Neural crest cell (in vitro differentiated cells): ENCODE results near the gene PPP6R1. TPM values are rescaled to one million over a fixed set of nuclear protein-coding genes. Genes with fewer than 3 reads are reported as not detected.
"Not testable (repeated sequence)": the region's sequence is repeated elsewhere in the genome, so short reads cannot be mapped to it uniquely, and the experiment has no call there.

ENCODE experiments used
- DNase-seq: peaks from one replicate; pipeline ENCODE4 v3.0.0; 2021; ENCODE audit warnings: low read depth, mixed read lengths, low spot score
- H3K27ac Mint-ChIP-seq: one replicate; pipeline ENCODE4 v1.8.0; 2021; ENCODE audit warnings: mild to moderate bottlenecking, mixed read lengths; ENCODE audit not compliant: unreplicated experiment
- H3K27me3 Mint-ChIP-seq: 2 replicates; pipeline ENCODE4 v1.8.0; 2021; ENCODE audit warnings: low read depth, mild to moderate bottlenecking, mixed read lengths
- H3K36me3 Mint-ChIP-seq: 2 replicates; pipeline ENCODE4 v1.8.0; 2021; ENCODE audit warnings: low read depth, mild to moderate bottlenecking, mixed read lengths
- H3K4me1 Mint-ChIP-seq: 2 replicates; pipeline ENCODE4 v1.8.0; 2021; ENCODE audit warnings: mixed read lengths
- H3K4me3 Mint-ChIP-seq: one replicate; pipeline ENCODE4 v1.8.0; 2021; ENCODE audit warnings: mild to moderate bottlenecking, mixed read lengths
- H3K9me3 Mint-ChIP-seq: 2 replicates; pipeline ENCODE4 v1.8.0; 2021; ENCODE audit warnings: mixed read lengths
- CTCF ChIP-seq: fragments of 200-600 bp; sonication (generic); conservative IDR thresholded peaks from 2 replicates; pipeline ENCODE4 v1.5.0; 2021; ENCODE audit warnings: antibody characterized with exemption, mild to moderate bottlenecking
- total RNA-seq: library from RNA; stranded (reverse); gene quantifications from 2 replicates; pipeline ENCODE4 v1.2.1, GENCODE V29; 2021

Gene PPP6R1
- total RNA-seq, 1 donor from 2014 or later, result 73.1 TPM

- Mint-ChIP-seq H3K27ac (no peak overlapping the region), H3K36me3 (no peaks in the 10 kb centered on the region), H3K4me1 (no peaks in the 10 kb centered on the region), H3K4me3 (no peak overlapping the region), H3K27me3 (no peaks in the 10 kb centered on the region), H3K9me3 (no peaks in the 10 kb centered on the region)
- TF ChIP-seq CTCF, result no peak
- no peak for DNase-seq
These were observed 32.0 kb downstream of the PPP6R1 start for GRCh38 chr19:55226788-55227187.

- no peak for DNase-seq
- H3K36me3 Mint-ChIP-seq, result no peaks in the 10 kb centered on the region
- H3K27ac Mint-ChIP-seq, result no peak overlapping the region
- TF ChIP-seq CTCF, result no peak
- H3K27me3 Mint-ChIP-seq, result no peaks in the 10 kb centered on the region
- no peaks in the 10 kb centered on the region for H3K4me1 Mint-ChIP-seq
- H3K9me3 Mint-ChIP-seq, result no peaks in the 10 kb centered on the region
- no peak overlapping the region for H3K4me3 Mint-ChIP-seq
These were observed 32.5 kb downstream of the PPP6R1 start for GRCh38 chr19:55226273-55226672.

GRCh38 chr19:55225415-55225958, 33.3 kb downstream of the PPP6R1 start:
- peaks cover 3% of the 10 kb centered on the region for H3K9me3 Mint-ChIP-seq
- no peaks in the 10 kb centered on the region for H3K4me1 Mint-ChIP-seq
- H3K4me3 Mint-ChIP-seq, result peak overlapping the region; percentile 45
- H3K27ac Mint-ChIP-seq, result peak overlapping the region; percentile 36
- peaks cover 3% of the 10 kb centered on the region for H3K36me3 Mint-ChIP-seq
- no peak for DNase-seq
- no peaks in the 10 kb centered on the region for H3K27me3 Mint-ChIP-seq
- TF ChIP-seq CTCF, result no peak

- H3K36me3 Mint-ChIP-seq, H3K4me1 Mint-ChIP-seq, H3K27ac Mint-ChIP-seq, H3K27me3 Mint-ChIP-seq, DNase-seq, H3K4me3 Mint-ChIP-seq, H3K9me3 Mint-ChIP-seq: not testable (repeated sequence)
These were observed 34.0 kb downstream of the PPP6R1 start for GRCh38 chr19:55224679-55225414.

GRCh38 chr19:55224038-55224665, 34.7 kb downstream of the PPP6R1 start:
- Mint-ChIP-seq H3K27ac (no peak overlapping the region), H3K36me3 (peaks cover 6% of the 10 kb centered on the region), H3K4me3 (no peak overlapping the region), H3K9me3 (peaks cover 6% of the 10 kb centered on the region), H3K27me3 (no peaks in the 10 kb centered on the region), H3K4me1 (no peaks in the 10 kb centered on the region)
- no peak for DNase-seq
- TF ChIP-seq CTCF, result no peak
